ENCODE measurements around the gene ZKSCAN8. TPM values are rescaled to one million over a fixed set of nuclear protein-coding genes. Genes with fewer than 3 reads are reported as not detected.
A peak's percentile ranks its signal among the peaks of the same experiment; 100 is the strongest.
"Not testable (repeated sequence)": the region's sequence is repeated elsewhere in the genome, so short reads cannot be mapped to it uniquely, and the experiment has no call there.

Gene ZKSCAN8
- polyA plus RNA-seq (ENCODE audit: insufficient read length in 4 of 4): 10 to 100 TPM; 36.4 to 46.0 (median 42.0) TPM

DNA sequence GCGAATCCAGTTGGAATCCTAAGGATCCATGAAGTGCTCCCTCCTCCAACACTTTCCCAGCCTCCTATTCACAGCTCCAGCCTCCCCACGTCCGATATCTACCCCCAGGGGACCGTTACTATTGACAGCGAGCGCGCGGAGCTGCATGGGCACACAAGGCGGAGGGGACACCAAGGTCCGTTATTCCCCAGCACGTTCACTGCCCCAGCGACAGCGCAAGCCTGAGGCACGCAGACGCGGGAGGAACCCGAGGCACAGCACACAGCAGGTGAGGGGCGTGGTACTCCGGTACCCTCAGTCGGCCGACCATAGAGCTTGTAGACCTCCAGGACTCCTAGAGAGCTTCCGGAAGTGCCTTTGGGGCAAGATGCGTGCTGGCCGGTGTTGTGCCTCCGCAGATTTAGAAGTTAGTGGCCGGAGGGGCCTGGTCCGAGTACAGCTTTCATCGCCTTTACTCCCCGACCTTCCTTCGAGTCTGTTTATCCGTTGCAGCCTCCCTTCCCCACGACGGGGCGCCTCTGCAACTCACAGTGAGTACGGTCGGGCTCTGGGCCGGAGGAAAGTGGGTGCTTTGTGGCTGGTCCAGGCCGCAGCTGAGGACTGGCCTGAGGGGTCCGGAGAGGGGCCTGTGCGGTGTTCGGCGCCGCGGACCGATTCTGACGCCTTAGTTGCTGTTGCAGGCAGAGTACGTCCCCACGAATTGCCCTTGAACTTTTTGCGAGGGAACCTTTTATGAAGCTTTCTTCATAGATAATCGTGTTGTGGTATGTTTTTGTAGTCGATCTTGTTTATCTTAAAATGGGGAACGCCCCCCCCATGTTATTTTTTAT, at the start of gene ZKSCAN8:
ZKSCAN8 (plus strand) TSS at position 384 of the 830 bp plus-strand sequence. CDS start 6,525 bp downstream, outside the sequence.
- DNase-seq (ENCODE audit: low read depth in 4 of 4, low spot score in 3 of 4): peak; percentile 76 to 81 (median 81)

DNA sequence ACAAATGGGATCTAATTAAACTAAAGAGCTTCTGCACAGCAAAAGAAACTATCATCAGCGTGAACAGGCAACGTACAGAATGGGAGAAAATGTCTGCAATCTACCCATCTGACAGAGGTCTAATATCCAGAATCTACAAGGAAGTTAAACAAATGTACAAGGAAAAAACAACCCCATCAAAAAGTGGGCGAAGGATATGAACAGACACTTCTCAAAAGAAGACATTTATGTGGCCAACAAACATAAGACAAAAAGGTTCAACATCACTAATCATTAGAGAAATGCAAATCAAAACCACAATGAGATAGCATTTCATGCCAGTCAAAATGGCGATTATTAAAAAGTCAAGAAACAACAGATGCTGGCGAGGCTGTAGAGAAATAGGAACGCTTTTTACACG, 39.5 kb upstream of the ZKSCAN8 start:
- not testable (repeated sequence) for DNase-seq (ENCODE audit: low read depth in 4 of 4, low spot score in 3 of 4)

DNA sequence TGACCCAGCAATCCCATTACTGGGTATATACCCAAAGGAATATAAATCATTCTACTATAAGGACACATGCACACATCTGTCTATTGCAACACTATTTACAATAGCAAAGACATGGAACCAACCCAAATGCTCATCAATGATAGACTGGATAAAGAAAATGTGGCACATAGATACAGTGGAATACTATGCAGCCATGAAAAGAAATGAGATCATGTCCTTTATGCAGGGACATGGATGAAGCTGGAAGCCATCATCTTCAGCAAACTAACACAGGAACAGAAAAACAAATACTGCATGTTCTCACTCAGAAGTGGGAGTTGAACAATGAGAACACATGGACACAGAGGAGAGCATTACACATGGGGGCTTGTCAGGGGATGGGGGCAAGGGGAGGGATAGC, 39.0 kb upstream of the ZKSCAN8 start:
- not testable (repeated sequence) for DNase-seq (ENCODE audit: low read depth in 4 of 4, low spot score in 3 of 4)

DNA sequence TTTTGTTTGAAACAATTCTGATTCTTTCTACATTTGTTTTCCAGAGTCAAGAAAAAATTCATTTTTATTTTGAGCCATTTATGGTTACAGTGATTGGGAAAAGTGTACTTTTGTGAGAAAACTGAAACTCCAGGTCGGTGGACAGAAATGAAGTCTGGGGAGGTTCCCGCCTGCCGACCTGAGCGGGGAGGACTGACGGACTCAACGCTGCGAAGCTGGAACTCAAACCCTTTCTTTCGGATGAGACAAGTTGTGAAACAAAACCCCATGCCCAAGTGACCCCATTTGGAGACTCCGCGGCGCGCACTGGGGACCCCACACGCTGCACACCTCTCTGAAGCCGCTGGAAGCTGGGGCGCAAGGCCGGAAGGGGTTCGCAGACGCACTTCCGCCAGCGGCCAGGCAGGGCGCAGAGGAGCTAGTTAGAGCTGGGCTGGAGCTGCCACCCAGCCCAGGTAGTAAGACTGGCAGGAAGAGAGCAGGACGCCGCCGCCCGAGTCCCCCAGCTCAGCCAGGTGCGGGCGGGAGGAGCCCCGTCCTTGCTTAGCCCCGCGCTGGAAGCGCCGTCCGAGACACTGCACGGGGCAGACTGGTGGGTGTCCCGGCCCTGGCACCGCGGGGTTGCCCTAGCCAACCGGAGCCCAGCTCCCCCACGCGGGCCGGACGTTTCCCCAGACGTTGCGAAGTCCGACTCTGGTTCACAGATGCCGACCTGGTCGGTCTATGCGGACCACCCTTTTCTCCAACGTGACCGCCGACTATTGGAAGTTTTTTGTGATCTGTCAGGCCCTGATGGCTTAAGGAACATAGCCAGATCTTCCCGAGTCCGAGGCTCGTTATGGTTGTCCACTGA, 37.1 kb upstream of the ZKSCAN8 start:
- peak in 3 of 4 donors; percentile 63 to 73 (median 67) for DNase-seq (ENCODE audit: low read depth in 4 of 4, low spot score in 3 of 4)

DNA sequence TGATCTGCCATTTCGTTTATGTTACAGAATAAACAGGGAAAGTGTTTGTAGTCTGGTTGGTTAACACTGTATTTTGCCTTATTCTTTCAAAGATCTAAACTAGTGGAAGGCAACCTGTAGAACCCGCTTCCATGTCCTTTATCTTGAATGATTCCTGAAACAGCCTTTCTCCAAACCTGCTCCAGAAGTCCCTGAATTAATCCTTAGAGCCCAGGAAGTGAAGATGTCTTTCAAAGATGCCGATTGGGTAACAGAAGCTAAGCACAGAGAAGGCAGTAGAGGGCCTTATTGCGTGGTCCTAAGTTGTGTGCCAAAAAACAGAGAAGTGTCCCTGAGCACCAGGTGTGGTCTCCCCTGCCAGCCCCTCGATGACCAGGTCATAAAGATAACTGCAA, 36.4 kb upstream of the ZKSCAN8 start:
- no peak for DNase-seq (ENCODE audit: low read depth in 4 of 4, low spot score in 3 of 4)

DNA sequence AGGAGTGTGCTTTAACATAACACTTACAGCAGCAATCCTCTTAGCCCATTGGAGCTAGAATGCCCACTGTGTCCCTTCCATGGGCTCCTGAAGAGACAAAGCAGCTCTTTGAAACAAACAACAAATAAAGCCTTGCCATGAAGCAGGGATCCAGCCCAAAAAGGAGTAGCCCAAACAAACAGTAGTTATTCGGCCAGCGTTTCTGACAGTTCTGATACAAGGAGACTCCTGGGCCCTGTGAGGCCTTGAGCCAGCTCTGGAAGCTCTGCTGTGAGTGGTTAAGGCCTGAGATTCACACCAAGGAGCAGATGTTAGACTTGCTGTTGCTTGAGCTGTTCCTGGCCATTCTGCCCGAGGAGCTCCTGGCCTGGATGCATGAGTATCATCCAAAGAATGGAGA, 34.2 kb upstream of the ZKSCAN8 start:
- no peak for DNase-seq (ENCODE audit: low read depth in 4 of 4, low spot score in 3 of 4)

DNA sequence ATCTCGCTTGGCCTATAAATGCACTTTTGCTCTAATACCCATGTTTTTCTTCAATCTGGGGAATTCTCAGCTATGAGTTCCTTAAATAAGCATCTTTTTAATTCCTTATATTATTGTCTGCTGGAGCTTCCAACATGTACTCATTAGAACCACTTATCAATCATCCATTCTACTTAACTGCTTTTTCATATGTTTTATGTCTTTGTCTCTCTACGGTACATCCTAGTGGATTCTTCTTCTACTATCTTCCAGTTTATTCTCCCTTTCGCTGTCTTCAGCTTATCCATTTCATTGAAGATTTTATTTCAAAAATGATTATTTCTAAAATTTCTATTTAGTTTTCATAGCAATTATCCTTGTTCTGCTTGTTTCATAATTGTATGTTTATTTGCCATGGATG, 29.7 kb upstream of the ZKSCAN8 start:
- DNase-seq (ENCODE audit: low read depth in 4 of 4, low spot score in 3 of 4): no peak

DNA sequence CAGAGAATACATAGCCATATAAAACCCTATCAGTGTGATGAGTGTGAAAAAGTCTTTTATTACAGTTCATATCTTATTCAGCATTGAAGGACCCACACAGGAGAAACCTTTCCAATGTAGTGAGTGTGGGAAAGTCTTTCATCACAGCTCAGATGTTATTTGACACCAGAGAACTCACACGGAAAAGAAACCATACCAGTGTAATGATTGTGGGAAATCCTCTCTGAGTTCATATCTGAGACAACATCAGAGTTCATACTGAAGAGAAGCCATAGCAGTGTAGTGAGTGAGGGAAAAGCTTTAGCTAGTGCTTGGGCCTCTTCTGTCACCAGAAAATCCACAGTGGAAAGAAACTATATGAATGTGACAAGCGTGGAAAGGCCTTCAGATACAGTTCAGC, 25.9 kb upstream of the ZKSCAN8 start:
- no peak for DNase-seq (ENCODE audit: low read depth in 4 of 4, low spot score in 3 of 4)

DNA sequence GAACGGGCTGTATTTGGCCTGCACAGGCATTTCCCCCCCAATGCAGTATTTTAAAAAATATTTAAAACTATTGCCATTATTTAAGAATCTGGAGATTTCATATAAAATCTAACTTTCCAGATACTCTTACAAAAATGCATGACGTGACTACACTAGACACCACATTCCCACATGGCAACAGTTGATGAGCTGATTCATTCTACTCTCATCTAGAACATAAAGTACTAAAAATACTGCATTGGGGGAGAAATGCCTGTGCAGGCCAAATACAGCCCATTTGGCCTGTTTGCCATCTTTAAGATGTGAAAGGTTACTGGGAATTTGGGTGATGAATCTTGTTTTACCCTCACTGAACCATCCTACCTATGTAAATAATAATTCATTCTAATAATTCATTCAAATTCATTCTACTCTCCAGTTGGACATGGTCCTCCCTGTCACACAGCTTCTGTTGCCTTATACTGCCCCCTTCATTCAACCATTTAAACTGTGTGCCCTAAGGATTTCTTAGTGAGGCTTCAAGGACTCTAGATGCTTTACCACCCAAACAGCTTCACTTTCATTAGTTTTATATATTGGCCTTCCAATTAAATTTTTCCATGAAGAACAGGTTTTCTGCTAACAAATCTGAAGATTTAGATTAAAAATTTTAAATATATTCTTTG, 24.2 kb upstream of the ZKSCAN8 start:
- no peak for DNase-seq (ENCODE audit: low read depth in 4 of 4, low spot score in 3 of 4)

DNA sequence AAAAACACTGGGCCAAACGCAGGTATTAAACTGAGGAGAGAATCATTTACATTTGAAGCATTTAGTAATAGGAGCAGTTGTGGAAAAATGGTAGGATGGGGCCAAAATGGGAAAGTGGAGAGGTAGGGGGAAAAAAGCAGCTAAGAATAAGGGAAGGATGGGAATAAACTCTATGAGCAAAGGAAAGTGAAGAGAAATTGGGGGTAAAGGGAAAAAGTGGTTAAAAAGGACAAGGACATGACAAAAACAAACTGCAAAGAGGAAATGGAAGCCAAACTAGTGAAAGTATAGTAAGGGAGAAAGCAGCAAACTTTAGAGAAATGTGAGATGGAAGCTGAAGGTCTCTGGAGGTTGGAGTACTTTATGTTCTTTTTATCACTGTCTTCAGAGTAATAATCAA, 23.5 kb upstream of the ZKSCAN8 start:
- DNase-seq (ENCODE audit: low read depth in 4 of 4, low spot score in 3 of 4): no peak

DNA sequence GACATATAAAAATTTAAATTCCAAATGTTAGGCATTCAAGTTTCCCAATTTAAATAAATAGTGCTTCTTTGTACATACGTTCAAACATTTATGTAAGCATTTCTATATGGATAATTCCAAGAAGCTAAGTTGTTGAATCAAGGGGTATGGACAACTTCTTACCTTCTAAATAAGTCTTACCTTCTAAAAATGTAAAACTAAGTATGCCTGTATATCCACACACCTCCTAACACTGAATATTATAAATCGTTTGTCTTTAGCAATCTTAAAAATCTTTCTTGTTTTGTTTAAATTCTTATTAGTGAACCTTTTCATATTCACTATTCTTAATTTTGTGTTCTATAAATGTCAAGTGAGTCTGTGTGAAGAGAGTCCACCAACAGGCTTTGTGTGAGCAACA, 19.8 kb upstream of the ZKSCAN8 start:
- no peak for DNase-seq (ENCODE audit: low read depth in 4 of 4, low spot score in 3 of 4)

DNA sequence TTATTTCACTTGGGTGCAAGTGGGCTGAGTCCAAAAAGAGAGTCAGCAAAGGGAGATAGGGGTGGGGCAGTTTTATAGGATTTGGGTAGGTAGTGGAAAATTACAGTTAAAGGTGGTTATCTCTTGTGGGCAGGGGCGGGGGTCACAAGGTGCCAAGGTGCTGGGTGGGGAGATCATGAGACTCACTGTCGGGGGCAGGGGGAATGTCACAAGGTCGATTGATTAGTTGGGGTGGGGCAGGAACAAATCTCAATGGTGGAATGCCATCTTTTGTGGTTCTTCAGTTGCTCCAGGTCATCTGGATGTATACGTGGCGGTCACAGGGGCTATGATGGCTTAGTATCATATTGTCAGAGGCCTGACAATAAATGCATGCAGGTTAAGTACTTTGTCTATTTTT, 19.4 kb upstream of the ZKSCAN8 start:
- DNase-seq (ENCODE audit: low read depth in 4 of 4, low spot score in 3 of 4): not testable (repeated sequence)

DNA sequence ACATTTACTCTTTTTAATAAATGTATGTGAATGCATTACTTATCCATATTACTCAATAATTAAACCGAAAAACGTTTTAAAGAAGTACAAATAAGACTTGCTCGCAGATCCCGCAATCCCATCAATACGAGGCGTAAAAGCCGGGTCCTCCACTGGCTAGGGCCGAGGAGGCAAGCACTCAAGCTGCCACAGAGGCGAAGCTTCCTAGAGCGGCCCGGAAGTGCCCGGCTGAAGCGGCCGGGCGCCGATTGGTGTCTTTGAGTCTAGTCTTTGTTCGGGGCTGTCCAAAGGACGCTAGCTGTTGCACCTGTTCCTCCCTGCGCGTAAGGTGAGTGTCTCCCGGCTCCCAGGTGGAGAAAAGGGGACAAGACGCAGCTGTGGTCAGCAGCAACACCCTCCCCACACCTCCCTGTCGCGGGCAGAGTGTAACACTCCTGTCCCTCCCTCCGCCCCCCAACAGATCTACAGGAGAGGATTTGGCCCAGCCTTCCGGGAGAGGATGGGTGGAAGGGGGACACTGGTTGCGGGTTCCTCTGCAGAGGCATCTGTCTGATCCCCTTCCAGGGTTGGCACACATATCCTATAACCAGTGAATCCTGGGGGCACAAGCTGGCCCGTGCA, 17.2 kb upstream of the ZKSCAN8 start, which contains the start of gene ZSCAN16:
ZSCAN16 (plus strand) TSS at position 260 of the 621 bp plus-strand sequence. CDS start 835 bp downstream, outside the sequence.
- peak in 1 of 4 donors; percentile 68 for DNase-seq (ENCODE audit: low read depth in 4 of 4, low spot score in 3 of 4)

DNA sequence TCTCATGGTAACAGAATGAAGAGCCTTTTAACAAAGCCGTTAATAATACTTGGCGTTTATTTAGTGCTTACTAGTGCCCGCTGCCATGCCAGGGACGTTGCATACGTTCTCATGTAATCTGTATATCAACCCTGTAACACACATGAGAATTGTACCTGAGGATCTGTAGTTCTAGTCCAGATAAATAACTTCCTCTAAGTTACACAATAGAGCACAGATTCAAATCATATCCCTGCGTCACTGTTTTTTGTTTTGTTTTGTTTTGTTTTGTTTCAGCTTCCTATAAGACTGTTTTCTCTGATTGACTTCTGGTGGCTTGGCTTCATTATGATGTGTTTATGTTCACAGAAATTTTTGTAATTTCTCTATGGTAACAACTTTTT, 16.7 kb upstream of the ZKSCAN8 start:
- DNase-seq (ENCODE audit: low read depth in 4 of 4, low spot score in 3 of 4): no peak

DNA sequence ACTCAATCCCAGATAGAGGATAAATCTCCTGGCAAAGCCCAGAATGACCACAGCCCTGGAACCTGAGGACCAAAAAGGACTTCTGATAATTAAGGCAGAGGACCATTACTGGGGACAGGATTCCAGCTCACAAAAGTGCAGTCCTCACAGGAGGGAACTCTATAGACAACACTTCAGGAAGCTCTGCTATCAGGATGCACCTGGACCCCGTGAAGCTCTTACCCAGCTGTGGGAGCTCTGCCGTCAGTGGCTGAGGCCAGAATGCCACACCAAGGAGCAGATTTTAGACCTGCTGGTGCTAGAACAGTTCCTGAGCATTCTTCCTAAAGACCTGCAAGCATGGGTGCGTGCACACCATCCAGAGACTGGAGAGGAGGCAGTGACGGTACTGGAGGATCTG, 16.3 kb upstream of the ZKSCAN8 start:
- no peak for DNase-seq (ENCODE audit: low read depth in 4 of 4, low spot score in 3 of 4)

DNA sequence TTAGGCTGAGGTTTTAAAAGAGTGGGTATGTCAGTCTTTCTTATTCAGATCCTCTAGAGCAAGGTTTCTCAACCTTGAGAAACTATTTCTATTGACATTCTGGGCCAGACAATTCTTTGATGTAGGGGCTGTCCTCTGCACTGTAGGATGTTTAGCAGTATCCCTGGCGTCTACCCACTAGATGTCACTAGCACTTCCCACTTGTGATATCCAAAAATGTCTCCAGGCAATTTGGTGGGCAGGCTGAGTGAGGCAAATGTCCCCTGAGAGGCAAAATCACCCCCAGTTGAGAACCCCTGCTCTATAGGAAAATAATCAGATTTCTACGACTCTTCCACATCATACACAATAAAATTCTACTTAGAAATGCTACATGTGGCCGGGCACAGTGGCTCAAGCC, 7.7 kb upstream of the ZKSCAN8 start:
- DNase-seq (ENCODE audit: low read depth in 4 of 4, low spot score in 3 of 4): no peak

DNA sequence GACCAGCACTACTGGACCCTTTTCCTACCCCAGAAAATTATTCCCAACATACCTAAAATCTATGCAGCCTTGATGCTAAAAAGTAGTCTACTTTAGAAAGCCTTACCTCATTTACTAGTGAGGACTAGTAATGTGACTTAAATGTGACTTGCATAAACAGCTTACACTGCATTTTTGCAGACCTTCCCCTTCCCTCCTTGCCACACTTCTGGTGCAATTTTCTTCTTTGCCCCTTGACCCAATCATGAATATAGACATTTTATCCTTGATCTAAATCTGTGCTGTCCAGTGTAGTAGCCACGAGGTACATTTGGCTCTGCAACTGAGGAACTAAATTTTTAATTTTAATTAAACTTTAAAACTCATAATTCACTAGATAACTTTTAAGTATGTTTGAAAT, 7.0 kb upstream of the ZKSCAN8 start:
- DNase-seq (ENCODE audit: low read depth in 4 of 4, low spot score in 3 of 4): no peak

DNA sequence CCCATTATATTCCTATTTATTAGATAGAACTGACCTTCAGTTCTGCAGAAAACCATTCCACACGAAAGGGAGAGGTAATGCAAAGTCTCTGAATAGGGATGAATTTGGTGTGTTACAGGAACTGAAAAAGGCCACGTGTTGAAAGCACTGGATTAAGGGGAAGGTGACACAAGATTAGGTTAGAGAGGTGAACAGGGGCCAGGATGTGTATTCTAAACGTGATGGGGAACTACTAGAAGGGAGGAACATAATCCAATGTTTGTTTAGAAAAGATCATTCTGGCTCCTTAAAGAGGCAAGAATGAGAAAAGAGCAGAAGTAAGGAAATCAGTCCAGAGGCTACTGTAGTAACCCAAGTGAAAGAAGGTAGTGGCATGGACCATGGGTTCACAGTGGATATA, 6.3 kb upstream of the ZKSCAN8 start:
- no peak for DNase-seq (ENCODE audit: low read depth in 4 of 4, low spot score in 3 of 4)

DNA sequence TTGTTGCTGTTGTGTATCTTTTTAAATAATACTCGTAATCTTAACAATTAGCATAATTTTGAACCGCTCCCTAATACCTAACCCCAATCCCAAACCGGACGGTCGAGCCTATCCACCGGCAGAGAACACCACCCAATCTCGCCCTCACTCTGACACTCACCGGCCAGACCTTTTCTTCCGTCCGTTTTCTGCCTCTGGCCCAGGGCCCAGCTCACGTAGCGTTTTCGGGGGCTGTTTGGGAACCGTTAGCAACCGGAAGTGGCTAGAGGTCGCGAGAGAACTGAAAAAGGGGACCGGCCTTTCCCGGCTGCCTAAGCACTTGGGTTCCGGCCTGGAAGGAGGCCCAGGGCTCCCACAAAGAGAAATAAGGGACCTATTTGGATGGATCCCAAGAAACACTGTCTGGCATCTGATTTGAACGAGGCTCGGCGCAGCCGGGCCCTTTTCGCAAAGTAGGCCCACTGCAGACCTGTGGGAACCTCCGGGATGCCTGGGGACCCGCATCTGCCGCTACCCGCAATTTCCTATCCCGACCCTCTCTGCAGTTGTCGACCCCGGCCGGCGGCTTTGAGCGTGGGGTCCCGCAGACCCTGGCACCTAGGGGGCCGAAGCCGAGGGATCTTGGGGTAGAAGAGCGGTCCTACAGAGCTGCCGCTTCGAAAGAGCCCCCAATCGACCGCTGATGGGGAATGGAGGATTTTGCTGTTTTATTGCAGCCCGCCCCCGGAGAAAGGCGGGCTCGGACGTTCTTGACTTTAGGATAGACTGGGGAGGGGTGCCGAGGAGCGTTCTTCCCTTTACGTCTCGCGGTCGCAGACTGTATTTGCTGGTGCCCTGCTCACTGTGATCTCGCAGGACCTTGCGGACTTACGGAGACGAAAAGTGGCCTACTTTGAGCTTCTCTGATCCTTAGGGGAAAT, 4.8 kb upstream of the ZKSCAN8 start:
- DNase-seq (ENCODE audit: low read depth in 4 of 4, low spot score in 3 of 4): peak; percentile 80 to 87 (median 82)

All from right renal pelvis (tissue), 4 donors.